Activated CD4-positive, alpha-beta memory T cell treated with anti-CD3 and anti-CD28 coated beads for 36 hours (primary cell): ENCODE measurements around the gene PWP2. TPM values are rescaled to one million over a fixed set of nuclear protein-coding genes. Genes with fewer than 3 reads are reported as not detected.
A peak's percentile ranks its signal among the peaks of the same experiment; 100 is the strongest.
"Not testable (repeated sequence)": the region's sequence is repeated elsewhere in the genome, so short reads cannot be mapped to it uniquely, and the experiment has no call there.

Source experiments
- CTCF ChIA-PET: fragments of 350-600 bp; sonication (Branson Sonifier 250); formaldehyde crosslinking; loops from one replicate; lab custom pipeline; 2021; ENCODE audit warnings: antibody characterized with exemption, inconsistent platforms; lab: Charles Lee
- POLR2A ChIA-PET: fragments of 350-600 bp; sonication (Branson Sonifier 250); formaldehyde crosslinking; loops from one replicate; lab custom pipeline; 2021; ENCODE audit warnings: antibody characterized with exemption; lab: Charles Lee
- DNase-seq: peaks from one replicate; pipeline ENCODE4 v3.0.0-alpha.2; 2020
- H3K27ac Mint-ChIP-seq: one replicate; pipeline ENCODE4 v1.8.0; 2021; ENCODE audit warnings: mixed read lengths
- H3K27me3 Mint-ChIP-seq: one replicate; pipeline ENCODE4 v1.8.0; 2021; ENCODE audit warnings: mixed read lengths
- H3K36me3 Mint-ChIP-seq: one replicate; pipeline ENCODE4 v1.8.0; 2021; ENCODE audit warnings: mixed read lengths
- H3K4me1 Mint-ChIP-seq: one replicate; pipeline ENCODE4 v1.8.0; 2021; ENCODE audit warnings: low read depth, mixed read lengths
- H3K4me3 Mint-ChIP-seq: one replicate; pipeline ENCODE4 v1.8.0; 2021; ENCODE audit warnings: mild to moderate bottlenecking, mixed read lengths
- H3K9me3 Mint-ChIP-seq: one replicate; pipeline ENCODE4 v1.8.0; 2021; ENCODE audit warnings: mixed read lengths
- intact Hi-C: fragments of 100-400 bp; cut with micrococcal nuclease; formaldehyde crosslinking; loops from one replicate; pipeline ENCODE4 v1.15.1; 2023
- total RNA-seq, 2 experiments: library from RNA; stranded (reverse); gene quantifications; one replicate each; pipeline ENCODE4 v1.2.3, GENCODE V29; 2021

The PWP2 gene
- total RNA-seq, result 10 to 100 TPM; 38.5 to 39.8 TPM

GRCh38 chr21:44107026-44107501 lies at the start of gene PWP2:
Gene PWP2 (plus strand): TSS chr21:44107399. CDS start chr21:44107417, 18 bp downstream.
- POLR2A ChIA-PET, H3K4me1 Mint-ChIP-seq, H3K27ac Mint-ChIP-seq, CTCF ChIA-PET, H3K9me3 Mint-ChIP-seq, H3K27me3 Mint-ChIP-seq, H3K36me3 Mint-ChIP-seq, intact Hi-C loops: not testable (repeated sequence)
- peak; percentile 54 for DNase-seq
- H3K4me3 Mint-ChIP-seq, result peak within 1 kb of the TSS; percentile 37

DNA sequence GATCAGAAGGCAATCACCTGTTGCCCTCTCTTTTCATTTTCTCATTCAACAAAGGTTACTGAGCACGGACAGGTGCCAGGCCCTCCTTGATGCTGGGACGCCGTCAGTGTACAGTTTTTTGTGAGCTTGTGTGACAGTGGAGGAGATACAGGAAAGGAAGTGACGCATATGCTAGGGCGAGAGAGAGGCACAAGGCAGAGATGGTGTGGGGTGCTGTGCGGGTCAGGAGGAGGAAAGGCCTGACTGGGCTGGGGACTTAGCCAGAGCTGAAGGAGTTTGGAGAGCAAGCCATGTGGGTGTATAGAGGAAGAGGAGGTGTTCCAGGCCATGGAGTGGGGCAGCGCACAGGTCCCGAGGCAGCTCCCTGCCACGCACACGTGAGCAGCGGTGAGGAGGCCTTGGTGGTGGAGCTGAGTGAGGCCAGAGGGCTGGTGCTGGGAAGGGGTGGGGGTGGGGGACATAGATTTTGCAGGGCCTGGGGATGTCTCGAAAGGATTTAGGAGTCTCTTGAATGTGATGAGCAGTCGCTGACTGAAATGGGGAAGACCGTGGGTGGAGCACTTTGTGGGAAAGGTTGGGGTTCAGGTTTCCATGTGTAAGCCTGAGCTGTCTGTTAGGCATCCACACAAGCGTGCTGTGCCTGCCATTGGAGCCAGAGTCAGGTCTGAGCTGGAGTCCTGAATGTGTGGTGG lies 49.1 kb upstream of the PWP2 start:
- ChIA-PET CTCF (interaction anchor here (1.0 to 1.8 kb wide), 3 partner anchors 47 to 422 kb away, joined by 3 to 6 read pairs (median 4); partner anchors contain the start of genes RRP1 and TRAPPC10), POLR2A (interaction anchor here (0.6 to 2.3 kb wide), 3 partner anchors 23 to 268 kb away, joined by 3 to 20 read pairs (median 4); no protein-coding TSS in a partner anchor)
- intact Hi-C loops, result loop anchor here (1.0 kb wide), 1 partner anchor 7 kb away; no protein-coding TSS in a partner anchor
- H3K27me3 Mint-ChIP-seq, result no peaks in the 10 kb centered on the region
- peak; percentile 83 for DNase-seq
- H3K36me3 Mint-ChIP-seq, result peaks cover 34% of the 10 kb centered on the region
- peak overlapping the region; percentile 78 for H3K4me3 Mint-ChIP-seq
- peaks cover 48% of the 10 kb centered on the region for H3K4me1 Mint-ChIP-seq
- peak overlapping the region; percentile 94 for H3K27ac Mint-ChIP-seq
- H3K9me3 Mint-ChIP-seq, result no peaks in the 10 kb centered on the region

GRCh38 chr21:44058652-44058964 lies 48.6 kb upstream of the PWP2 start:
- H3K9me3 Mint-ChIP-seq, result no peaks in the 10 kb centered on the region
- intact Hi-C loops, result no loop called here
- H3K36me3 Mint-ChIP-seq, result peaks cover 36% of the 10 kb centered on the region
- POLR2A ChIA-PET, result interaction anchor here (0.9 to 2.3 kb wide), 2 partner anchors 25 to 269 kb away, joined by 4 to 20 read pairs; no protein-coding TSS in a partner anchor
- no peaks in the 10 kb centered on the region for H3K27me3 Mint-ChIP-seq
- no peak for DNase-seq
- peak overlapping the region; percentile 94 for H3K27ac Mint-ChIP-seq
- H3K4me1 Mint-ChIP-seq, result peaks cover 48% of the 10 kb centered on the region
- CTCF ChIA-PET, result interaction anchor here (0.7 to 1.8 kb wide), 4 partner anchors 47 to 421 kb away, joined by 3 to 6 read pairs (median 4); partner anchors contain the start of genes RRP1 and TRAPPC10
- H3K4me3 Mint-ChIP-seq, result peak overlapping the region; percentile 78

DNA sequence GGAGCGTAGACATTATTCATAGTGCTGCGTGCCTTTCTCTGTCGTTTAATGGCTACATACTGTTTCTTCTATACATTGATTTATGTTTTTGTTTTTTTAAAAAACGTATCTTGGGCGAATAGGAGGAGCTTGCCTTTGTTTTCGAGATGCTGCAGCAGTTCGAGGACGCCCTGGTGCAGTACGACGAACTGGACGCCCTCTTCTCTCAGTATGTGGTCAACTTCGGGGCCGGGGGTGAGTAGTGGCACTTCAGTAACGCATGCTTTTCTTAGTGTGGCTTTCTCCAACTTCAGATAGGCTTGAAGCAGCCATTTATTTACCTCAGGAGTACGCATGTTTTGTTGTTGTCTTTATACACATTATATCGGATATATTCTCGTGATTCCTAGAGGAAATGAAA lies 48.2 kb upstream of the PWP2 start:
- Mint-ChIP-seq H3K27me3 (no peaks in the 10 kb centered on the region), H3K36me3 (peaks cover 37% of the 10 kb centered on the region), H3K4me3 (peak overlapping the region; percentile 78), H3K9me3 (no peaks in the 10 kb centered on the region), H3K4me1 (peaks cover 47% of the 10 kb centered on the region), H3K27ac (peak overlapping the region; percentile 94)
- ChIA-PET POLR2A (interaction anchor here (0.9 to 2.3 kb wide), 2 partner anchors 25 to 269 kb away, joined by 4 to 20 read pairs; no protein-coding TSS in a partner anchor), CTCF (interaction anchor here (0.6 to 1.8 kb wide), 5 partner anchors 47 to 421 kb away, joined by 3 to 6 read pairs (median 3); partner anchors contain the start of genes RRP1 and TRAPPC10)
- intact Hi-C loops, result no loop called here
- no peak for DNase-seq

DNA sequence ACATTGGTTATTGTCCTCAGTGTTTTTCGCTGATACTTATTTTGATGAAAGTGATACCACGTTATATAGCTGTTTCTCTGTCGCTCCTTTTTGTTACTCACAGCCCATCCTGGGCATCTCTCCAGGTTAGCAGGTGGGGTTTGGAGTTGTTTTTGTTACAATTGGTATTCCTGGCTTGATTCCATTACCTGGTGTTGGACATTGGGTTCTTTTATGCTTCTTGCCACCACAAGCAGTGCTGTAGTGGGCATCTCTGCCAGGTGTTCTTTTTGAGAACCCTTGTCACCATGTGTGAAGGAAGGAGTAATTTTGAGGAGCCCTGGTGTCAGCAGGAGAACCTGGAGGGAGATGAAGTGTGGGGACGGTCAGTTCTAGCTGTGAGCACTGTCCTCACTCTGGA lies 47.5 kb upstream of the PWP2 start:
- H3K36me3 Mint-ChIP-seq, result peaks cover 39% of the 10 kb centered on the region
- intact Hi-C loops, result no loop called here
- H3K27me3 Mint-ChIP-seq, result no peaks in the 10 kb centered on the region
- DNase-seq, result no peak
- ChIA-PET CTCF (interaction anchor here (0.6 kb wide), 1 partner anchor 77 kb away, joined by 3 read pairs; no protein-coding TSS in a partner anchor), POLR2A (no interaction called here)
- H3K9me3 Mint-ChIP-seq, result no peaks in the 10 kb centered on the region
- H3K4me1 Mint-ChIP-seq, result peaks cover 49% of the 10 kb centered on the region
- peak overlapping the region; percentile 56 for H3K27ac Mint-ChIP-seq
- H3K4me3 Mint-ChIP-seq, result no peak overlapping the region

DNA sequence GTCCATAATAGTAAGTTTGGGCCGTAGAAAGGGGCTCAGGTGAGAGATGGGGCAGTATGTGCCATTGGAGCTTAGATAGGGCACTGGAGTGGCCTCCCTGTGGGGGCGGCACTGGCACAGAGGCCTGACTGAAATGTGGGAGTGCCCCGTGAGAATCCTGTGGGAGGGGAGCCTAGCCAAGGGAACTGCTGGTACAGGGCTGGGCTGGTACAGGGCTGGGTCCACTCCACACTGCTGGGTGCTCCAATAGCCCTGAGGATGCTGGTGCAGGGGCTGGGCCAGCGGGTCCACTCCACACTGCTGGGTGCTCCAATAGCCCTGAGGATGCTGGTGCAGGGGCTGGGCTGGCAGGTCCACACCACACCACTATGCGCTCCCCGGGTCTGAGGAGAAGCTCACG lies 44.8 kb upstream of the PWP2 start:
- ChIA-PET CTCF (no interaction called here), POLR2A (no interaction called here)
- DNase-seq, result no peak
- H3K4me3 Mint-ChIP-seq, result no peak overlapping the region
- intact Hi-C loops, result no loop called here
- peaks cover 56% of the 10 kb centered on the region for H3K4me1 Mint-ChIP-seq
- no peak overlapping the region for H3K27ac Mint-ChIP-seq
- H3K27me3 Mint-ChIP-seq, result no peaks in the 10 kb centered on the region
- peaks cover 47% of the 10 kb centered on the region for H3K36me3 Mint-ChIP-seq
- H3K9me3 Mint-ChIP-seq, result no peaks in the 10 kb centered on the region

GRCh38 chr21:44063151-44063912 lies 43.9 kb upstream of the PWP2 start:
- peak overlapping the region; percentile 77 for H3K27ac Mint-ChIP-seq
- ChIA-PET POLR2A (interaction anchor here (1.3 to 1.4 kb wide), 2 partner anchors 22 to 50 kb away, joined by 3 to 5 read pairs; no protein-coding TSS in a partner anchor), CTCF (no interaction called here)
- H3K4me3 Mint-ChIP-seq, result no peak overlapping the region
- peaks cover 47% of the 10 kb centered on the region for H3K36me3 Mint-ChIP-seq
- H3K9me3 Mint-ChIP-seq, result no peaks in the 10 kb centered on the region
- peaks cover 47% of the 10 kb centered on the region for H3K4me1 Mint-ChIP-seq
- H3K27me3 Mint-ChIP-seq, result no peaks in the 10 kb centered on the region
- no peak for DNase-seq
- intact Hi-C loops, result no loop called here

DNA sequence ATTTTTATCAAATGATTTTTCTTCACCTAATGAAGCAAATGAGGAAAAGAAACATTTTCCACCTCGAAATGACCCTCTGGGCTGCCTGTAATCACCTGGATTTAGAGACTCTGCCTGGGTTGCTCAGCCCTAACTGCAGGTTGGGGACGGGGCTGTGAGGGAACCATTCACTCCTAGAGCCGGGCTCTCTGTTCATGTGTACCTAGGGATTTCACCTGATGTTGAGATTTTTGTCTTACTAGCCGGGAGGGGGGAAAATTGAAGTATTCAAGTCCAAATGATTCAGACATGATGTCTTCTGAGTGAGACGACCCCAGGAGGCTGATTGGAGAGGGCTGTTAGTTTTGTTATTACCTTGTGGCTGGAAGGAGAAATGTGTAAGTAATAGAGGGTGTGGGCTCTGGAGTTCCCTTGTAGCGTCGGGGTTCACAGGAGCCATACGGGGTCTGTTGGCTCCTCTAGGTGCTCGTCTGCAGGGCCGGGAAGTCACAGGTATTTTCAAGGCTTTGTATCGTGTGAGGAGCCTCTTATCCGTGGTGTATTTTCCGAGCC lies 42.3 kb upstream of the PWP2 start:
- Mint-ChIP-seq H3K27me3 (no peaks in the 10 kb centered on the region), H3K4me3 (peak overlapping the region; percentile 48), H3K27ac (peak overlapping the region; percentile 84), H3K36me3 (peaks cover 43% of the 10 kb centered on the region), H3K4me1 (peaks cover 33% of the 10 kb centered on the region), H3K9me3 (no peaks in the 10 kb centered on the region)
- intact Hi-C loops, result loop anchor here (1.0 to 5.0 kb wide), 4 partner anchors 8 to 38 kb away; no protein-coding TSS in a partner anchor
- DNase-seq, result peak; percentile 43
- CTCF ChIA-PET, result interaction anchor here (1.0 to 1.5 kb wide), 2 partner anchors 14 to 51 kb away, joined by 5 read pairs; no protein-coding TSS in a partner anchor
- POLR2A ChIA-PET, result interaction anchor here (0.7 to 2.2 kb wide), 6 partner anchors 16 to 42 kb away, joined by 3 to 11 read pairs (median 4); no protein-coding TSS in a partner anchor

DNA sequence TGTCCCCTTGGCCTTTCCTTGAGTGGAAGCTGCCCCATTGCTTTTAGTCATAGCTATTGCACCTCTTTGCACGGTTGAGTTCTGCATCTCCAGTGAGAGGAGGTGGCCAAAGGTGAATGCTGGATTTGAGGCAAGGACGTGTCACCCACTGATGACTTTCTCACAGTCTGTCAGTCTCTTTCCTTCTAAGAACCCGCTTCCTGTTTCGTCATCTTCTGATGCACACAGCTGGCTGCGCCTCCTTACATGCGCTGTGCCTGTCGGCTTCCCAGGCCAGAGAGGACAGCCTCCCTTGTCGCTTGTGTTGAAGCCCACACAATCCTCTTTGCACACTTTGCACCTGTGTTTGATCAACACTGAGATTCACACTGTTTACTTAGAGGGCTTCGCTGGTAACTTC lies 41.8 kb upstream of the PWP2 start:
- Mint-ChIP-seq H3K27ac (peak overlapping the region; percentile 84), H3K4me3 (peak overlapping the region; percentile 48), H3K36me3 (peaks cover 45% of the 10 kb centered on the region), H3K9me3 (no peaks in the 10 kb centered on the region), H3K27me3 (no peaks in the 10 kb centered on the region), H3K4me1 (peaks cover 33% of the 10 kb centered on the region)
- ChIA-PET CTCF (interaction anchor here (1.0 to 1.5 kb wide), 2 partner anchors 13 to 52 kb away, joined by 5 read pairs; no protein-coding TSS in a partner anchor), POLR2A (interaction anchor here (0.7 to 2.2 kb wide), 5 partner anchors 16 to 42 kb away, joined by 3 to 11 read pairs (median 4); no protein-coding TSS in a partner anchor)
- intact Hi-C loops, result loop anchor here (1.0 to 5.0 kb wide), 4 partner anchors 8 to 38 kb away; no protein-coding TSS in a partner anchor
- DNase-seq, result peak; percentile 85

GRCh38 chr21:44066116-44066515 lies 41.1 kb upstream of the PWP2 start:
- H3K27me3 Mint-ChIP-seq, result no peaks in the 10 kb centered on the region
- H3K27ac Mint-ChIP-seq, result peak overlapping the region; percentile 84
- H3K36me3 Mint-ChIP-seq, result peaks cover 45% of the 10 kb centered on the region
- no peak overlapping the region for H3K4me3 Mint-ChIP-seq
- ChIA-PET CTCF (interaction anchor here (1.0 to 1.5 kb wide), 3 partner anchors 13 to 53 kb away, joined by 3 to 5 read pairs (median 5); no protein-coding TSS in a partner anchor), POLR2A (interaction anchor here (1.1 to 2.2 kb wide), 3 partner anchors 17 to 43 kb away, joined by 4 to 11 read pairs (median 5); no protein-coding TSS in a partner anchor)
- peaks cover 33% of the 10 kb centered on the region for H3K4me1 Mint-ChIP-seq
- no peaks in the 10 kb centered on the region for H3K9me3 Mint-ChIP-seq
- no peak for DNase-seq
- intact Hi-C loops, result loop anchor here (5.0 kb wide), 1 partner anchor 39 kb away; no protein-coding TSS in a partner anchor
